GM21737 (cell line): ENCODE measurements around the gene GNL1.
"Not testable (repeated sequence)": the region's sequence is repeated elsewhere in the genome, so short reads cannot be mapped to it uniquely, and the experiment has no call there.

Experiments used
- ATAC-seq: cut with Tn5 transposase; IDR thresholded peaks from one replicate; pipeline ENCODE4 v1.9.1; 2021; ENCODE audit warnings: mild to moderate bottlenecking, moderate library complexity; ENCODE audit not compliant: unreplicated experiment

The GNL1 gene

DNA sequence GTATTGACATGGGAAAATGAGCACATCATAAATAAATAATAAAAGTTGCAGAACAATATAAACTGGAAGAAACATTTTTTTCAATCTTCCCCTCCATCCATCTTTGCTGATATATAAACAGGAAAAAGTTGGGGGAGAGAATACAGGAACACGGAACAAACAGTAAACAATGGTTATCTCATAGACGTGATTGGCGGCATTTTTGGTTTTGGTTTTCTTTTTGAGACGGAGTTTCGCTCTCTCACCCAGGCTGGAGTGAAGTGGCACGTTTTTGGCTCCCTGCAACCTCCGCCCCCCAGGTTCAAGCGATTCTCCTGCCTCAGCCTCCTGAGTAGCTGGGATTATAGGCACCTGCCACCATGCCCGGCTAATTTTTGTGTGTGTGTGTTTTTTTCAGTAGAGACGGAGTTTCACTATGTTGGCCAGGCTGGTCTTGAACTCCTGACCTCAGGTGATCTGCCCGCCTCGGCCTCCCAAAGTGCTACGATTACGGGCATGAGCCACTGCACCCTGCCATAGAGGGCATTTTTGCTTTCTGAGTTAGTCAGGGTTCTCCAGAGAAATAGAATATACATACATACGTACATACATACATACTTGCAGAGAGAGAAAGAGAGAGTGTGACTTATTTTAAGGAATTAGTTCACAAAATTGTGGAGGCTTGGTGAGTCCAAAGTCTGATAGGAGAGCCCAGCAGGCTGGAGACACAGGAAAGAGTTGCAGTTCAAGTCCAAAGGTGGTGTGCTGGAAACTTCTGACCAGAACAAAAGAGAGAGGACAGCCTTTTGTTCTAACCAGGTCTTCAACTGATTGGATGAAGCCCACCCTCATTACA, 22.6 kb downstream of the GNL1 start:
- ATAC-seq: no peak

DNA sequence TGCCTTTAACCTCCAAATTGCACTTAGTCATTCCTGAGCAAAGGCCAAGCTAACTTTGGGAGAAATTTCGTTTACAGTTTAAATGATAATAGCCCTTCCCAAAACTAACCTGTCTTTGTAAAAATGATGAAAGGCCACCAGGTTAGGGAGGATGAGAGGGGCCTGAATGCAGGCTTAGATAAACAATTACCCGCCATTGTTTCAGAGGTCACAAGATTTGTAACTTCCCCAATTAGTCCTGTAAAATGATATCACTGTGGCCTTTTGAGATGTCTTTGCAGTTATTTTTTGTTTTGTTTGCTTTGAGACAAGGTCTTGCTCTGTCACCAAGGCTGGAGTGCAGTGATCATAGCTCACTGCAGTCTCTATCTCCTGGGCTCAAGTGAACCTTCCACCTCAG, 26.3 kb downstream of the GNL1 start:
- no peak for ATAC-seq

DNA sequence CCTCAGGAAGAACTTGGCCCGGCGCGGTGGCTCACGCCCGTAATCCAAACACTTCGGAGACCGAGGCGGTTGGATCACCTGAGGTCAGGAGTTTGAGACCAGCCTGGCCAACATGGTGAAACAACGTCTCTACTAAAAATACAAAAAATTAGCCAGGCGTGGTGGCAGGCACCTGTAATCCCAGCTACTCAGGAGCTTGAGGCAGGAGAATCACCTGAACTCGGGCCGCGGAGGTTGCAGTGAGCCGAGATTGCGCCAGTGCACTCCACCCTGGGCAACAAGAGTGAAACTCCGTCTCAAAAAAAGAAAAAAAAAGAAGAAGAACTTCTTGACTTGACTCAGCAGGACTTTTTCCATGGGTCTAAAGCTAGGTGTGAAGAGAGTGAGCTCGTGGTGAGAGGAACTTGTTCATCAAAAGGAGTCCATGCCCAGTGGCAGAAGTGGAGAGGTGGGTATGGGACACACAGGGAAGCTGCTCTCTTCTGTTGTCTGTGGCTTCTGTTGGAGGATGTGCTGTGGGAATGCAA, 26.9 kb downstream of the GNL1 start:
- not testable (repeated sequence) for ATAC-seq

DNA sequence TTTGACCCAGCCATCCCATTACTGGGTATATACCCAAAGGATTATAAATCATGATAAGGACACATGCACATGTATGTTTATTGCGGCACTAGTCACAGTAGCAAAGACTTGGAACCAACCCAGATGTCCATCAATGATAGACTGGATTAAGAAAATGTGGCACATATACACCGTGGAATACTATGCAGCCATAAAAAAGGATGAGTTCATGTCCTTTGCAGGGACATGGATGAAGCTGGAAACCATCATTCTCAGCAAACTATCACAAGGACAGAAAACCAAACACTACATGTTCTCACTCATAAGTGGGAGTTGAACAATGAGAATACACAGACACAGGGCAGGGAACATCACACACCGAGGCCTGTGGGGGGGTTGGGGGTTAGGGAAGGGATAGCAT, 29.8 kb downstream of the GNL1 start:
- ATAC-seq: not testable (repeated sequence)

- ATAC-seq: not testable (repeated sequence)
Measured at GRCh38 chr6:30521952-30522351, 34.3 kb downstream of the GNL1 start.

- ATAC-seq: not testable (repeated sequence)
Measured at GRCh38 chr6:30521082-30521481, 35.2 kb downstream of the GNL1 start.

DNA sequence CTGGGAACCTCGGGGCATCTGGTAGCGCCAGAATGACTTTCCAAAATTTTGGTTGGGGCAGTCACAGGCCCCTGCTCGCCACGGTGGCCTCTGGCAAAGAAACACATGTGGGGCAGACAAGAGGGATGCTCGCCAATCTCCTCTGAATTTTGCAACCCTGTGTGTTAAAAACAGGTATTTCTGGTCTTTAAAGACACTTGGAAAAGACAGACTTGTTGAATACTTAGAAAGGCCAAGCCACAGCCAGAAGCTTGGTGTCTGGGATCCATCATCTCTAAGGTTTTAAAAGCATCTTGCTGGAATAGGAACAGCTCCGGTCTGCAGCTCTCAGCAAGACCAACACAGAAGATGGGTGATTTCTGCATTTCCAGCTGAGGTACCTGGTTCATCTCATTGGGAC, 35.8 kb downstream of the GNL1 start:
- ATAC-seq: no peak

GRCh38 chr6:30518505-30519145, 37.7 kb downstream of the GNL1 start:
- ATAC-seq: not testable (repeated sequence)

DNA sequence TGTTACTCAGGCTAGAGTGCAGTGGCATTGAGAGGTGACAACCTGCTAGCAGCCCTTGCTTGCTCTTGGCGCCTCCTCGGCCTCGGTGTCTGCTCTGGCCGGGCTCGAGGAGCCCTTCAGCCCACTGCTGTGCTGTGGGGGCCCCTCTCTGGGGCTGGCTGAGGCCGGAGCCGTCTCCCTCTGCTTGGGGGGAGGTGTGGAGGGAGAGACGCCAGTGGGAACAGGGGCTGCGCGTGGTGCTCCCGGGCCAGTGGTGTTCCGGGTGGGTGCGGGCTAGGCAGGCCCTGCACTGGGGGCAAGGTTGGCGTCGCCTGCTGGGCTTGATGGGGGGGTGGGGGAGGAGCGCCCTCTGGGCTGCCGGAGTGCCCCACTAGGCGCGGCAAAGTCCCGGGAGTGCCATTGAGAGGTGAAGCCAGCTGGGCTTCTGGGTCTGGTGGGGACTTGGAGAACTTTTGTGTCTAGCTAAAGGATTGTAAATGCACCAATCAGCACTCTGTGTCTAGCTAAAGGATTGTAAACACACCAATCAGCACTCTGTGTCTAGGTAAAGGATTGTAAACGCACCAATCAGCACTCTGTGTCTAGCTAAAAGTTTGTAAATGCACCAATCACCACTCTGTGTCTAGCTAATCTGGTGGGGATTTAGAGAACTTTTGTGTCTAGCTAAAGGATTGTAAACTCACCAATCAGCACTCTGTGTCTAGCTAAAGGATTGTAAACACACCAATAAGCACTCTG, 38.4 kb downstream of the GNL1 start:
- not testable (repeated sequence) for ATAC-seq

- ATAC-seq: not testable (repeated sequence)
Measured at GRCh38 chr6:30516754-30517076, 39.6 kb downstream of the GNL1 start.

- peak; percentile 70 for ATAC-seq
Measured at GRCh38 chr6:30515944-30516753, 40.1 kb downstream of the GNL1 start.

GRCh38 chr6:30515106-30515505, 41.2 kb downstream of the GNL1 start:
- no peak for ATAC-seq

GRCh38 chr6:30513451-30513850, 42.8 kb downstream of the GNL1 start:
- no peak for ATAC-seq

DNA sequence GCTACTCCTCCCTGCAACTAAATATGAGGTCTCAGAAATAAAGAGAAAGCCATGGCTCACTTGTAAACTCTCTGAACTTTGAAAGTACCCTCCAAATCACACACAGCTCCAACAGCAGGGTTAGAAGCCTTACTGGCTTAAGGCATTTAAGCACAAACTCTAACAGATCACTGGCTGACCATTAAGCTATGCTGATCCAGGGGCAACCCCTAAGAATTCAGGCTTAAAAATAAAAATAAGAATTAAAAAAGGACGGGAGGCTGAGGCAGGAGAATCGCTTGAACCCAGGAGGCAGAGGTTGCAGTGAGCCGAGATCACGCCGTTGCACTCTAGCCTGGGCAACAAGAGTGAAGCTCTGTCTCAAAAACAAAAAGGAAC, 45.1 kb downstream of the GNL1 start:
- no peak for ATAC-seq

DNA sequence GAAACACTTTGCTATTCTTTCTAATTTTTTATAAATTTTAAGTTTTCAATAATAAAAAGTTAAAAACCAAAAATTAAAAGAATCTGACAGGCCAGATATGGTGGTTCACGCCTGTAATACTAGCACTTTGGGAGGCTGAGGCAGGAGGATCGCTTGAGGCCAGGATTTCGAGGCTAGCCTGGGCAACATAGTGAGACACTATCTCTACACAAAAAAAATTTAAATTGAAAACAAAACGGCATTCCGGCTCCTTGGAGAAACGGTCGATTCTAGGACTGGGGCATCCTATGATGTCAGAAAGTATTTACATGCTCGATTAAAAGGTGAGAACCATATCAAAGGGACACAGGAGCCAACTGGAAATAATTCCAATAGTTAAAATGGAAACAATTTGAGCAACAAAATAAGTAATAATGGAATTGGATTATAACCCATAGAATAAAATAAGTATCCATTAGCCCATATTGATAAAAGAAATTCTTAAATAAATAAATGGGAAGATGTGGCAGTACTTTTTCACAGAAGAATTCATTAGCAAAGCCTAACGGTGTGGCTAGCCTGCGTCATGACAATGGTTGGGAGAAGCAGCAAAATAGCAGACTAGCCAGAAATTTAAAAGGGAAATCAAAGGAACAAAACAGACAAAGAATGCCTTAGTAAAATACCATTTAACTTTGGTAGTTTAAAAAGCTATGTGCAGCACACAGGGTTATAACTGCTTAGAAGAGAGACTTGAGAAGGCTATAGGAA, 45.7 kb downstream of the GNL1 start:
- no peak for ATAC-seq

- no peak for ATAC-seq
Measured at GRCh38 chr6:30508890-30509736, 47.2 kb downstream of the GNL1 start.

DNA sequence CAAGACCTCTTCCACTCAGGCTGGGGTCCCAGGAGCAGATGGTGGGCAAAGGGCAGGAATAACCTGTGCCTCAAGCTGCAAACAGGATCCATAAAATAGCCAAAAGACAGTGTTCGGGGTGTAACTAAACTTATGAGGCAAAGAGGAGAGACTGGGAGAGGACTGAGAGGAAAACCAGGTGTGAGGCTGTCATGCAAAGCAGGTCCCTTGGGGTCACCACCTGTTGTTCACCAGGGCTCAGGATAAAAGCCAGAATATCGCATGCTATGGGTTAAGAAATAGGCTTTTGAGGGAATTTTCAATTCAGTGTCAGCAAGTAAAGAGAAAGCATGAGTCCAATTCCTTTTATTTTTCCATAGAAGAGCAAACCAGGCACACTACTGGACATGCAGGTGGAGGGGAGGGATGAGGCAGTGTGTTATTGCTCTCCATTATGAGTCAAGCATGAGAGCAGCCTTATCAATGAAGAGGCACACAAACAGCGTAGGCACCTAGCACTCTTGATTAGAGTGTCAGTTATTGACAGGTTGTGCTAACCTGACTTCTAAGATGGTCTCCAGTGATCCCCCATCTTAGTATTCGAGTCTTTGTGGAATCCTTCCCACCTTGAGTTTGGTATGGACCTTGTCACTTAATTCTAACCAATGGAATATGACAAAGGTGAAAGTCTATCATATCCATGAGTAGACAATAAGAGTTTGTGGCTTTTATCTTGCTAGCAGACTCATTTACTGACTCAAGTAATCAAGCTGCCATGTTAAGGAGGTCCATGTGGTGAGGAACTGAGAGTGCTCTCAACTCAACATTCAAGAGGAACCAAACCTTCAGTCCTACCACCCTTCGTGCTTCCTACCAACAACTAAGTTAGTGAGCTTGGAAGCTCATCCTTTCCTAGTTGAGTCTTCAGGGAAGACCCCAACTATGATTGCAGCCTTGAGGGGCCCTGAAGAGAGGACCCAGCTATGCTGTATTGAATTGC, 48.2 kb downstream of the GNL1 start:
- ATAC-seq: no peak
